BJ (cell line): Measurements from ENCODE around the gene PLXNB1. TPM values are rescaled to one million over a fixed set of nuclear protein-coding genes. Genes with fewer than 3 reads are reported as not detected.

ENCODE experiments used
- CTCF ChIA-PET: fragments of 350-600 bp; formaldehyde crosslinking; extraction: SDS; loops from one replicate; lab custom pipeline; 2021; ENCODE audit warnings: antibody characterized with exemption, inconsistent platforms; lab: Yijun Ruan, JAX
- POLR2A ChIA-PET: fragments of 300-600 bp; sonication (Branson Sonifier 250); formaldehyde crosslinking; extraction: SDS; loops from one replicate; lab custom pipeline; 2021; ENCODE audit warnings: antibody characterized with exemption; lab: Charles Lee
- DNase-seq: peaks from one replicate; pipeline ENCODE4 v3.0.0-alpha.2; 2011; ENCODE audit warnings: low read depth
- H3K27me3 ChIP-seq: 2 replicates; pipeline ENCODE4 v1.6.0; 2011; ENCODE audit warnings: low read length; ENCODE audit not compliant: control insufficient read depth, insufficient read depth
- H3K36me3 ChIP-seq: 2 replicates; pipeline ENCODE4 v1.5.1; 2011; ENCODE audit warnings: low read length; ENCODE audit not compliant: control insufficient read depth, insufficient read depth
- H3K4me3 ChIP-seq: 2 replicates; pipeline ENCODE4 v1.5.1; 2011; ENCODE audit warnings: low read depth, mild to moderate bottlenecking, control low read depth, low read length
- CTCF ChIP-seq: IDR thresholded peaks from 2 replicates; pipeline ENCODE4 v1.5.1; 2011; ENCODE audit warnings: low read depth, mild to moderate bottlenecking, control low read depth, inconsistent platforms, low read length, moderate library complexity; ENCODE audit not compliant: insufficient read depth
- polyA plus RNA-seq: library from polyadenylated mRNA; depleted of rRNA; stranded (reverse); fragments of >200 nt; gene quantifications from 2 replicates; pipeline ENCODE4 v1.2.3, GENCODE V29; 2011

The PLXNB1 gene
- polyA plus RNA-seq, 1 experiment = 26.3 TPM

- no peak overlapping the region for H3K4me3 ChIP-seq
- H3K27me3 ChIP-seq = no peaks in the 10 kb centered on the region
- DNase-seq = no peak
- peaks cover 37% of the 10 kb centered on the region for H3K36me3 ChIP-seq
- POLR2A ChIA-PET = no interaction called here
- no peak for TF ChIP-seq CTCF
- CTCF ChIA-PET = interaction anchor here (0.9 to 2.8 kb wide), 4 partner anchors 15 to 182 kb away, joined by 3 to 12 read pairs (median 10); no protein-coding TSS in a partner anchor
Measured at GRCh38 chr3:48416091-48416505, 13.8 kb downstream of the PLXNB1 start.

GRCh38 chr3:48415251-48415953 is 14.5 kb downstream of the PLXNB1 start:
- ChIA-PET POLR2A (no interaction called here), CTCF (interaction anchor here (0.9 to 2.8 kb wide), 3 partner anchors 14 to 182 kb away, joined by 3 to 12 read pairs (median 10); no protein-coding TSS in a partner anchor)

GRCh38 chr3:48414376-48415250 is 15.3 kb downstream of the PLXNB1 start:
- POLR2A ChIA-PET = no interaction called here
- no peak for DNase-seq
- peaks cover 43% of the 10 kb centered on the region for H3K36me3 ChIP-seq
- TF ChIP-seq CTCF = no peak
- CTCF ChIA-PET = interaction anchor here (0.9 to 2.8 kb wide), 5 partner anchors 11 to 21 kb away, joined by 3 to 12 read pairs (median 6); no protein-coding TSS in a partner anchor
- no peak overlapping the region for H3K4me3 ChIP-seq
- no peaks in the 10 kb centered on the region for H3K27me3 ChIP-seq

More at GRCh38 chr3:48415251-48415953, 14.5 kb downstream of the PLXNB1 start:
- Histone ChIP-seq H3K36me3 (peaks cover 38% of the 10 kb centered on the region), H3K4me3 (no peak overlapping the region), H3K27me3 (no peaks in the 10 kb centered on the region)
- no peak for TF ChIP-seq CTCF
- no peak for DNase-seq

- Histone ChIP-seq H3K27me3 (no peaks in the 10 kb centered on the region), H3K36me3 (peaks cover 44% of the 10 kb centered on the region), H3K4me3 (no peak overlapping the region)
- DNase-seq = no peak
- POLR2A ChIA-PET = no interaction called here
- CTCF ChIA-PET = interaction anchor here (0.6 to 2.8 kb wide), 5 partner anchors 10 to 26 kb away, joined by 3 to 12 read pairs (median 4); partner anchors contain the start of gene CCDC51
- no peak for TF ChIP-seq CTCF
Measured at GRCh38 chr3:48413611-48414010, 16.3 kb downstream of the PLXNB1 start.

GRCh38 chr3:48413086-48413485 is 16.8 kb downstream of the PLXNB1 start:
- TF ChIP-seq CTCF = no peak
- no peaks in the 10 kb centered on the region for H3K27me3 ChIP-seq
- peaks cover 45% of the 10 kb centered on the region for H3K36me3 ChIP-seq
- ChIA-PET POLR2A (no interaction called here), CTCF (interaction anchor here (0.6 to 2.8 kb wide), 3 partner anchors 12 to 27 kb away, joined by 4 to 12 read pairs (median 6); partner anchors contain the start of gene CCDC51)
- no peak overlapping the region for H3K4me3 ChIP-seq
- DNase-seq = no peak
